Measurements from ENCODE around the gene NCOA6. TPM values are rescaled to one million over a fixed set of nuclear protein-coding genes. Genes with fewer than 3 reads are reported as not detected.
A peak's percentile ranks its signal among the peaks of the same experiment; 100 is the strongest.
"Not testable (repeated sequence)": the region's sequence is repeated elsewhere in the genome, so short reads cannot be mapped to it uniquely, and the experiment has no call there.

The NCOA6 gene
- total and polyA plus RNA-seq, 2 of the 4 experiments (the other 2 are of a cell fraction): 3.6 to 13.1 TPM

DNA sequence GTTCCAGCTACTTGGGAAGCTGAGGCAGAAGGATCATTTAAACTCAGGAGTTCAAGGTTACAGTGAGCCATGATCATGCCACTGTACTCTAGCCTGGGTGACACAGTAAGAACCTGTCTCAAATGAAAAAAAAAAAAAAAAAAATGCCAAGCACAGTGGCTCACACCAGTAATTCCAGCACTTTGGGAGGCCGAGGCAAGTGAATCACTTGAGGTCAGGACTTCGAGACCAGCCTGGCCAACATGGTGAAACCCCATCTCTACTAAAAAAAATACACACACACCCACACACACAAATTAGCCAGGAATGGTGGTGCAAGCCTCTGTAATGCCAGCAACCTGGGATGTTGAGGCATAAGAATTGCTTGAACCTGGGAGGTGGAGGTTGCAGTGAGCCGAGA, 102.9 kb downstream of the NCOA6 start:
- POLR2A ChIA-PET (ENCODE audit: unreplicated experiment); H3K27me3 ChIP-seq (ENCODE audit: control insufficient read depth, insufficient read depth, low read length); H3K4me3 ChIP-seq (ENCODE audit: insufficient read depth, low read depth, low read length); H3K4me1 ChIP-seq (ENCODE audit: control insufficient read depth, insufficient read depth, low read length); H3K56ac ChIP-seq (ENCODE audit: extremely low read depth, insufficient read depth, low read length); H2BK20ac ChIP-seq (ENCODE audit: low read depth, low read length); in situ Hi-C loops (cut with MboI; ENCODE audit: low sequenced_read_pairs); H3K18ac ChIP-seq (ENCODE audit: low read depth, low read length); H2BK15ac ChIP-seq (ENCODE audit: low read depth, low read length); BruUV-seq (replicated peaks); H3K27ac ChIP-seq (ENCODE audit: insufficient read depth, low read length); H4K8ac ChIP-seq (ENCODE audit: low read depth in 2 of 2, low read length in 2 of 2); H3K14ac ChIP-seq (replicated peaks; ENCODE audit: low read depth, low read length); H2AK5ac ChIP-seq (ENCODE audit: low read depth, low read length); intact Hi-C loops (cut with micrococcal nuclease); H3K9me3 ChIP-seq (ENCODE audit: control insufficient read depth, insufficient read depth, low read length); H3K79me1 ChIP-seq (ENCODE audit: low read depth in 1 of 2, low read length in 2 of 2); H3K4ac ChIP-seq (ENCODE audit: low read depth, low read length); H3K9ac ChIP-seq (ENCODE audit: low read depth, low read length); H2BK5ac ChIP-seq (ENCODE audit: low read depth, low read length, poor library complexity, severe bottlenecking); H2AFZ ChIP-seq (replicated peaks; ENCODE audit: low read length, poor library complexity); H2BK120ac ChIP-seq (ENCODE audit: low read depth, low read length); H4K20me1 ChIP-seq (ENCODE audit: insufficient read depth, low read length); H3K4me2 ChIP-seq (ENCODE audit: low read depth, low read length); dilution Hi-C loops (cut with HindIII; ENCODE audit: low sequenced_read_pairs, unreplicated experiment); H4K5ac ChIP-seq (ENCODE audit: low read depth, low read length); H4K91ac ChIP-seq (ENCODE audit: insufficient read depth, low read depth, low read length); H3K23ac ChIP-seq (ENCODE audit: low read depth, low read length); H2AK9ac ChIP-seq (replicated peaks; ENCODE audit: low read depth, low read length, poor library complexity): not testable (repeated sequence)
- H3K9me1 ChIP-seq (ENCODE audit: insufficient read depth, low read length): peaks cover 16% of the 10 kb centered on the region
- ATAC-seq (ENCODE audit: low read depth): peak; percentile 68; the same call in 1 of the 2 replicates
- CTCF ChIA-PET: interaction anchor here (0.7 to 1.0 kb wide), 2 partner anchors 9 to 57 kb away, joined by 3 to 8 read pairs; no protein-coding TSS in a partner anchor
- TF ChIP-seq CEBPB (IDR thresholded peaks at IDR 0.05; ENCODE audit: low read depth, low read length): peak; percentile 30; the same call in 1 of the 2 replicates
- no CpG with 5 or more reads among the region's 3 CpGs for WGBS, 2 experiments (ENCODE audit: extremely low coverage in 2 of 2, insufficient read length in 1 of 2)
- H3K36me3 ChIP-seq (ENCODE audit: control insufficient read depth, insufficient read depth, low read length): peaks cover 31% of the 10 kb centered on the region
- peak; percentile 37 for DNase-seq
